Stimulated activated naive B cell treated with anti-CD40 and anti-IgM and Interleukin-4, amounts not matched to agents 10 μg/mL and 1 μg/mL and 100 μg/mL, for 72 hours (primary cell): ENCODE measurements around the gene LIME1.

Experiments used
- ATAC-seq, 2 donors: fragments of 150-1000 bp; cut with Tn5 transposase; replicated peaks; 2 replicates each; pipeline ENCODE4 v1.10.0; 2021; ENCODE audit warnings: moderate library complexity in 1 of 2
- DNase-seq: peaks from one replicate; pipeline ENCODE4 v3.0.0; 2021
- H3K27ac Mint-ChIP-seq: one replicate; pipeline ENCODE4 v1.8.0; 2022; ENCODE audit warnings: mild to moderate bottlenecking, mixed read lengths
- H3K27me3 Mint-ChIP-seq, 2 donors: one replicate each; pipeline ENCODE4 v1.8.0; 2022; ENCODE audit warnings: mixed read lengths in 2 of 2
- H3K36me3 Mint-ChIP-seq, 2 donors: one replicate each; pipeline ENCODE4 v1.8.0; 2022; ENCODE audit warnings: mixed read lengths in 2 of 2, mild to moderate bottlenecking in 1 of 2
- H3K4me1 Mint-ChIP-seq, 2 donors: one replicate each; pipeline ENCODE4 v1.8.0; 2022; ENCODE audit warnings: mixed read lengths in 2 of 2, mild to moderate bottlenecking in 1 of 2
- H3K4me3 Mint-ChIP-seq, 2 donors: one replicate each; pipeline ENCODE4 v1.8.0; 2022; ENCODE audit warnings: mild to moderate bottlenecking in 2 of 2, mixed read lengths in 2 of 2, moderate library complexity in 1 of 2
- H3K9me3 Mint-ChIP-seq, 2 donors: one replicate each; pipeline ENCODE4 v1.8.0; 2022; ENCODE audit warnings: mixed read lengths in 2 of 2, mild to moderate bottlenecking in 1 of 2

The LIME1 gene

GRCh38 chr20:63693733-63694583 is 42.5 kb upstream of the LIME1 start:
- peak overlapping the region; percentile 94 for H3K27ac Mint-ChIP-seq
- ATAC-seq (no peak), DNase-seq (no peak)
- H3K9me3 Mint-ChIP-seq = no peaks in the 10 kb centered on the region
- peak overlapping the region; percentile 59 to 63 for H3K4me3 Mint-ChIP-seq
- H3K27me3 Mint-ChIP-seq = no peaks in the 10 kb centered on the region
- H3K36me3 Mint-ChIP-seq = peaks cover 12 to 32% of the 10 kb centered on the region in 2 donors
- H3K4me1 Mint-ChIP-seq = peaks cover 17 to 29% of the 10 kb centered on the region in 2 donors

DNA sequence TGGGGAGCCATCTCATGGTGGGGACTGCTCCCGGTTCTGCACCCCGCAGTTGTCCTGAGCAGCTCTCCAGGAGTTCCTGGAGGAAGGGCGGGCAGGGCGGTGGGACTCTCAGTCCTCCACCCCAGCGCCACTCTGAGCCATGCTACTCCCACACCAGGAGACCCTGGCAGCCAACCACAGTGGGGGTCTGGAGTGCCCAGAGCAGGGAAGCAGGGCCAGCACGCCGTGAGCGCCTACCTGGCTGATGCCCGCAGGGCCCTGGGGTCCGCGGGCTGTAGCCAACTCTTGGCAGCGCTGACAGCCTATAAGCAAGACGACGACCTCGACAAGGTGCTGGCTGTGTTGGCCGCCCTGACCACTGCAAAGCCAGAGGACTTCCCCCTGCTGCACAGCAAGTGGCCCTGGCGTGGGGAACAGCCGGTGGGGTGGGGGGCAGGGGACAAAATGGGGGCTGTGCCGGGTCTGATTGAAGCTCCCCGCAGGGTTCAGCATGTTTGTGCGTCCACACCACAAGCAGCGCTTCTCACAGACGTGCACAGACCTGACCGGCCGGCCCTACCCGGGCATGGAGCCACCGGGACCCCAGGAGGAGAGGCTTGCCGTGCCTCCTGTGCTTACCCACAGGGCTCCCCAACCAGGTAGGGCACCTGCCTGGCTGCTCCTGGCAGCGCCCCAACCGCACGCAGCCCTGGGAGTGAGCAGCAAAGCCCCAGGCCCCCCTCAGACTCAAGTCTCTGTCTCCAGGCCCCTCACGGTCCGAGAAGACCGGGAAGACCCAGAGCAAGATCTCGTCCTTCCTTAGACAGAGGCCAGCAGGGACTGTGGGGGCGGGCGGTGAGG is 41.7 kb upstream of the LIME1 start:
- H3K9me3 Mint-ChIP-seq = no peaks in the 10 kb centered on the region
- peaks cover 12 to 35% of the 10 kb centered on the region in 2 donors for H3K36me3 Mint-ChIP-seq
- no peak for ATAC-seq
- no peak for DNase-seq
- H3K27ac Mint-ChIP-seq = peak overlapping the region; percentile 14
- no peak overlapping the region for H3K4me3 Mint-ChIP-seq
- no peaks in the 10 kb centered on the region for H3K27me3 Mint-ChIP-seq
- peaks cover 20 to 36% of the 10 kb centered on the region in 2 donors for H3K4me1 Mint-ChIP-seq

GRCh38 chr20:63695424-63696305 is 40.8 kb upstream of the LIME1 start:
- peaks cover 15 to 37% of the 10 kb centered on the region in 2 donors for H3K36me3 Mint-ChIP-seq

GRCh38 chr20:63696306-63696627 is 40.2 kb upstream of the LIME1 start:
- Mint-ChIP-seq H3K27me3 (no peaks in the 10 kb centered on the region), H3K4me3 (peak overlapping the region in 1 of 2 donors; percentile 21), H3K4me1 (peaks cover 23 to 41% of the 10 kb centered on the region in 2 donors), H3K27ac (peak overlapping the region; percentile 86), H3K36me3 (peaks cover 14 to 35% of the 10 kb centered on the region in 2 donors), H3K9me3 (no peaks in the 10 kb centered on the region)
- DNase-seq = no peak
- ATAC-seq = peak; percentile 55 to 62

More at GRCh38 chr20:63695424-63696305, 40.8 kb upstream of the LIME1 start:
- Mint-ChIP-seq H3K27ac (peak overlapping the region; percentile 86), H3K4me3 (peak overlapping the region in 1 of 2 donors; percentile 21), H3K4me1 (peaks cover 24 to 41% of the 10 kb centered on the region in 2 donors), H3K27me3 (no peaks in the 10 kb centered on the region), H3K9me3 (no peaks in the 10 kb centered on the region)
- ATAC-seq = no peak
- DNase-seq = no peak

GRCh38 chr20:63696628-63697356 is 39.7 kb upstream of the LIME1 start, which contains the start of gene TNFRSF6B:
TNFRSF6B (plus strand) TSS chr20:63696652; CDS start chr20:63696768, 116 bp downstream.
- peaks cover 10 to 30% of the 10 kb centered on the region in 2 donors for H3K36me3 Mint-ChIP-seq
- ATAC-seq = peak; percentile 29 to 31

DNA sequence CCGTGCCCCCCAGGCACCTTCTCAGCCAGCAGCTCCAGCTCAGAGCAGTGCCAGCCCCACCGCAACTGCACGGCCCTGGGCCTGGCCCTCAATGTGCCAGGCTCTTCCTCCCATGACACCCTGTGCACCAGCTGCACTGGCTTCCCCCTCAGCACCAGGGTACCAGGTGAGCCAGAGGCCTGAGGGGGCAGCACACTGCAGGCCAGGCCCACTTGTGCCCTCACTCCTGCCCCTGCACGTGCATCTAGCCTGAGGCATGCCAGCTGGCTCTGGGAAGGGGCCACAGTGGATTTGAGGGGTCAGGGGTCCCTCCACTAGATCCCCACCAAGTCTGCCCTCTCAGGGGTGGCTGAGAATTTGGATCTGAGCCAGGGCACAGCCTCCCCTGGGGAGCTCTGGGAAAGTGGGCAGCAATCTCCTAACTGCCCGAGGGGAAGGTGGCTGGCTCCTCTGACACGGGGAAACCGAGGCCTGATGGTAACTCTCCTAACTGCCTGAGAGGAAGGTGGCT is 39.1 kb upstream of the LIME1 start:
- Mint-ChIP-seq H3K27ac (peak overlapping the region; percentile 87), H3K36me3 (peaks cover 10 to 35% of the 10 kb centered on the region in 2 donors), H3K4me3 (peak overlapping the region; percentile 50 to 73), H3K4me1 (peaks cover 19 to 46% of the 10 kb centered on the region in 2 donors), H3K27me3 (no peaks in the 10 kb centered on the region), H3K9me3 (no peaks in the 10 kb centered on the region)
- DNase-seq (no peak), ATAC-seq (peak; percentile 11 to 27)

More at GRCh38 chr20:63696628-63697356, 39.7 kb upstream of the LIME1 start, which contains the start of gene TNFRSF6B:
- Mint-ChIP-seq H3K4me3 (peak within 1 kb of the TSS; percentile 50 to 73), H3K27ac (peak within 1 kb of the TSS; percentile 87), H3K4me1 (peaks cover 19 to 41% of the 10 kb centered on the region in 2 donors), H3K9me3 (no peaks in the 10 kb centered on the region), H3K27me3 (no peaks in the 10 kb centered on the region)
- DNase-seq = no peak

DNA sequence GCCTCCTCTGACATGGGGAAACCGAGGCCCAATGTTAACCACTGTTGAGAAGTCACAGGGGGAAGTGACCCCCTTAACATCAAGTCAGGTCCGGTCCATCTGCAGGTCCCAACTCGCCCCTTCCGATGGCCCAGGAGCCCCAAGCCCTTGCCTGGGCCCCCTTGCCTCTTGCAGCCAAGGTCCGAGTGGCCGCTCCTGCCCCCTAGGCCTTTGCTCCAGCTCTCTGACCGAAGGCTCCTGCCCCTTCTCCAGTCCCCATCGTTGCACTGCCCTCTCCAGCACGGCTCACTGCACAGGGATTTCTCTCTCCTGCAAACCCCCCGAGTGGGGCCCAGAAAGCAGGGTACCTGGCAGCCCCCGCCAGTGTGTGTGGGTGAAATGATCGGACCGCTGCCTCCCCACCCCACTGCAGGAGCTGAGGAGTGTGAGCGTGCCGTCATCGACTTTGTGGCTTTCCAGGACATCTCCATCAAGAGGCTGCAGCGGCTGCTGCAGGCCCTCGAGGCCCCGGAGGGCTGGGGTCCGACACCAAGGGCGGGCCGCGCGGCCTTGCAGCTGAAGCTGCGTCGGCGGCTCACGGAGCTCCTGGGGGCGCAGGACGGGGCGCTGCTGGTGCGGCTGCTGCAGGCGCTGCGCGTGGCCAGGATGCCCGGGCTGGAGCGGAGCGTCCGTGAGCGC is 38.5 kb upstream of the LIME1 start:
- peaks cover 17 to 48% of the 10 kb centered on the region in 2 donors for H3K4me1 Mint-ChIP-seq
- H3K27me3 Mint-ChIP-seq = no peaks in the 10 kb centered on the region
- ATAC-seq = no peak
- peak overlapping the region; percentile 51 for H3K27ac Mint-ChIP-seq
- peaks cover 10 to 32% of the 10 kb centered on the region in 2 donors for H3K36me3 Mint-ChIP-seq
- H3K4me3 Mint-ChIP-seq = no peak overlapping the region
- H3K9me3 Mint-ChIP-seq = no peaks in the 10 kb centered on the region
- DNase-seq = no peak

- Mint-ChIP-seq H3K36me3 (peaks cover 8 to 27% of the 10 kb centered on the region in 2 donors), H3K27me3 (no peaks in the 10 kb centered on the region), H3K27ac (peak overlapping the region; percentile 83), H3K9me3 (no peaks in the 10 kb centered on the region), H3K4me1 (peaks cover 17 to 44% of the 10 kb centered on the region in 2 donors), H3K4me3 (peak overlapping the region in 1 of 2 donors; percentile 37)
- ATAC-seq (peak in 1 of 2 donors; percentile 24), DNase-seq (no peak)
Measured at GRCh38 chr20:63698739-63699465, 37.6 kb upstream of the LIME1 start.

DNA sequence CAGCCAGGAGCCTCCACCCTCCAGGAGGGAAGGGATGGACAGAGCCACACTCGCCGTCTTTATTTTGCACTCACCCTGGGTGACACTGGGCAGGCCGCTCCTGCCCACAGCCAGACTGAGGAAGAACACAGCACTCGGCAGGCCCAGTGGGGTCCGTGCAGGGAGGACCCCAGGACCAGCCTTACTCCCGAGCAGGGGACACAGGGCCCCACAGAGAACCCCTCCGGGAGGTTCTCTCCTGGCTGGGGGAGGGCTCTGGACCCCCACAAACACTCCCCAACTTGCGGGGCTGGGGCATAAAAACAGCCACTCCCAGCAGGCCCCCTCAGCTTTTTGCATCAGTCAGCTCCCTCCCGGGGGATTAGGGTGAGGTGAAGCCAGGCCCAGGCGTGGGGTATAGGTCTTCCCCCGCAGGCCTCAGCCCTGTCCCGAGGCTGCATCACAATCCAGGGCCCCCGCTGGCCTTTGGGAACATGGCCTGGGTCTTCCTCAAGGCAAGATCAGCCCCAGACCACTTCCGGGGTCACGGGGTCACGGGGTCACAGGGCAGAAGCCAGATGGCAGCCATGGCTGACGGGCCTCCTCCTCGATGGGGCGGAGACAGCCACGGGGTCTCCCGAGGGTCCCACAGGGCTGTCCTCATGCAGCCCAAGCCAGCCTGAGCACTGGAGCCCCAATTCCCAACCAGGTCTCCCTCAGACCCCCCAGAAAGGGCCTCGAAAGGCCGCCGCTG is 36.8 kb upstream of the LIME1 start:
- no peaks in the 10 kb centered on the region for H3K9me3 Mint-ChIP-seq
- ATAC-seq (no peak), DNase-seq (no peak)
- H3K4me3 Mint-ChIP-seq = no peak overlapping the region
- H3K36me3 Mint-ChIP-seq = peaks cover 12 to 26% of the 10 kb centered on the region in 2 donors
- H3K4me1 Mint-ChIP-seq = peaks cover 17 to 43% of the 10 kb centered on the region in 2 donors
- peak overlapping the region; percentile 83 for H3K27ac Mint-ChIP-seq
- H3K27me3 Mint-ChIP-seq = no peaks in the 10 kb centered on the region

DNA sequence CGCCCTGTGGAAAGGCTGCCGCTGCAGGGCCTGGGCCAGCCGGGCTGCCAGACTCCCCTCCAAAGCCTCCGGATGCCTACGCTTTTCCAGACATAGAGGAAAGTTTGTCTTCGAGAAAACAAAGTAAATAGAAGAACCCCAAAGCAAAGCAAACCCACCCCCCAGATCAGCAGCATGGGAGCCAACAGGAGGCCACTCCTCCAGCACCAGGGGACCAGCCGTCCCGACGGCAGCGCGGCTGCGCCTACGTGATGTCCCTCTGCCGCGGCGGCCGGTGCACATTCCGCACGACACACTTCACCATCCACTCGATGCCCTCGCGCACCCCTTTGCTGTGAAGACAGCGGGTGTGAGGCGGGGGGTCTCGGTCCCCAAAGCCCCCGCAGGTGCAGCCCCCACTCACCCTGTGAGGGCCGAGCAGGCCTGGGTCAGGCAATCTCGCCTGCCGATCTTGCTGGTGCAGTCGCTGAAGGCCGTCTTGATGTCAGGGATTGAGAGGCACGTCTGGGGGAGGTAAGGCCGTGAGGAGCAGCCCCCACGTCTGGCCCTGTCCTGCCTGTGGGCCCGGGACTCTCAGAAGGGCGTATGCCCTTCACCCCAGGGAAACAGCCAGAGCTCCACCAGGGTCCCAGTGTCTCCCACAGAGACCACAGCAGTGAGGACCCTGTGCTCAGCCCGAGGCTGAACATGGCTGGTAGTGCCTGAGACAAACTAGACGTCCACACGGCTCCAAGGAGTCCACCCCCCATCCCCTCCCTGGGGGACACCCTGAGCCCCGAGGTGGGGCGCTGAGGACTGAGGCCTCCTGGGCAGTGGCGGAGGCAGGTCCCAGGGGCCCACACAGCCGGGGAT is 36.0 kb upstream of the LIME1 start:
- Mint-ChIP-seq H3K9me3 (no peaks in the 10 kb centered on the region), H3K36me3 (peaks cover 15 to 33% of the 10 kb centered on the region in 2 donors), H3K4me3 (no peak overlapping the region), H3K27ac (peak overlapping the region; percentile 73), H3K4me1 (peaks cover 19 to 49% of the 10 kb centered on the region in 2 donors), H3K27me3 (no peaks in the 10 kb centered on the region)
- DNase-seq (no peak), ATAC-seq (no peak)

DNA sequence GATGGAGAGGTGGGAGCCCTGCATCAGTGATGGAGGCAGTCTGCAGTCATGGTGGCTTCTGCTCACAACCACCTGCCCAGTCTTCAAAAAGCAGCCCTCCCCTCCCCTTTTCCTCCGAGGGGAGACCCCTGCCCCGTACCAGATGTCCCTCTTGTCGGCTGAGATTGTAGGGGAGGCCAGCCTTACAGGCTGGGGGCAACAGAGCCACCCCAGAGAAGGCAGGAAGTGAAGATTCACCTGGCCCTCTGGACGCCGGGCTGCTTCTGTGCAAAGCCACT is 35.5 kb upstream of the LIME1 start:
- ATAC-seq (no peak), DNase-seq (no peak)
- no peak overlapping the region for H3K4me3 Mint-ChIP-seq
- no peaks in the 10 kb centered on the region for H3K9me3 Mint-ChIP-seq
- no peak overlapping the region for H3K27ac Mint-ChIP-seq
- H3K4me1 Mint-ChIP-seq = peaks cover 21 to 52% of the 10 kb centered on the region in 2 donors
- no peaks in the 10 kb centered on the region for H3K27me3 Mint-ChIP-seq
- H3K36me3 Mint-ChIP-seq = peaks cover 15 to 36% of the 10 kb centered on the region in 2 donors
